BLaER1 (cell line): ENCODE measurements around the gene INHA.

ENCODE experiments used
- H3K27ac ChIP-seq: shearing (Covaris generic); formaldehyde crosslinking; 2 replicates; pipeline ENCODE4 v1.8.1; 2022
- H3K27me3 ChIP-seq: shearing (Covaris generic); formaldehyde crosslinking; 2 replicates; pipeline ENCODE4 v1.8.1; 2022
- H3K36me3 ChIP-seq: shearing (Covaris generic); formaldehyde crosslinking; 2 replicates; pipeline ENCODE4 v1.8.1; 2022
- H3K4me1 ChIP-seq: shearing (Covaris generic); formaldehyde crosslinking; 2 replicates; pipeline ENCODE4 v1.8.1; 2022
- H3K4me2 ChIP-seq: shearing (Covaris generic); formaldehyde crosslinking; 2 replicates; pipeline ENCODE4 v1.8.1; 2022
- H3K4me3 ChIP-seq: shearing (Covaris generic); formaldehyde crosslinking; 2 replicates; pipeline ENCODE4 v1.8.1; 2022
- H3K9ac ChIP-seq: shearing (Covaris generic); formaldehyde crosslinking; 2 replicates; pipeline ENCODE4 v1.8.1; 2022
- H3K9me3 ChIP-seq: shearing (Covaris generic); formaldehyde crosslinking; 2 replicates; pipeline ENCODE4 v1.8.1; 2022
- H4K20me1 ChIP-seq: shearing (Covaris generic); formaldehyde crosslinking; 2 replicates; pipeline ENCODE4 v1.8.1; 2022
- Cebpa-rat ChIP-seq: shearing (Covaris generic); IDR thresholded peaks from 2 replicates; pipeline ENCODE4 v1.8.1; 2022

Gene INHA

DNA sequence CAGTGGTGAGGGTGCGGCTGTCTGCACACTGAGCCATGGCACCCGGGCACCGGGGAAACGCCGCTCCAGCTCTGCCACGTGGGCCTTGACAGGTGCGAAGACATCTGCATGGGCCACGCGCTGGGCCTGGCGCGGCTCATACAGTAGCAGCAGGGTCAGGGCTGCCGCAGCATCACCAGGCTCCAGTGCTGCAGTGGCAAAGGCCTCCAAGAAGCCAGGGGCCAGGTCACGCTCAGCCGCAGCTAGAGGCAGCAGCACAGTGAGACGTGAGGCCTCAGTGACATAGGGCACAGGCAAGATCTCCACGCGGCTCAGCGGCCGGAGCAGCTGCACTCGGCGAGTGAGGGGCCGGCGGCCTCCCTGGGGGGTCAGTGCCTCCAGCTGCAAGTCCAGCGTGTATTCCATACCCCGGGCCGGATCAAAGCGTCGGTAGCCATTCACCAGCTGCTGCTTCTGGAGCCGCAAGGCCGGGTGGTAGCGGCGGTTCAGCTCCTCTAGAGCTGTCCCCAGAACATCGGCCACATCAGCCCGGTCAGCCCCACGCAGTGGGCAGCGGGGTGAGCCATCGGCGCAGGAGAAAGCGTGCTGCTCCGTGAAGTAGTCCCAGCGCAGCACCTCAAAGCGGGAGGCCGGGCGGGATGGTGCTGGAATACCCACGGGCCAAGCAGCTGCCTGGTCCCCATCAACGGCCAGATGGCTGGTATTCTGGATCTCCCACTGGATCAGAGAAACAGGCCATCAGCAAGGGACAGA, 32.0 kb upstream of the INHA start:
- peaks cover 20% of the 10 kb centered on the region; the same call in 1 of the 2 replicates for H3K27me3 ChIP-seq
- H3K4me2 ChIP-seq: no peak overlapping the region
- no peak overlapping the region for H3K4me3 ChIP-seq
- no peak for TF ChIP-seq Cebpa-rat
- H4K20me1 ChIP-seq: peaks cover 43% of the 10 kb centered on the region
- no peak overlapping the region for H3K27ac ChIP-seq
- no peaks in the 10 kb centered on the region for H3K9me3 ChIP-seq
- H3K4me1 ChIP-seq: peaks cover 51% of the 10 kb centered on the region
- peaks cover 23% of the 10 kb centered on the region for H3K36me3 ChIP-seq
- H3K9ac ChIP-seq: 0 out of 2 replicates have a peak overlapping the region, but pooled peaks have one; percentile 24

DNA sequence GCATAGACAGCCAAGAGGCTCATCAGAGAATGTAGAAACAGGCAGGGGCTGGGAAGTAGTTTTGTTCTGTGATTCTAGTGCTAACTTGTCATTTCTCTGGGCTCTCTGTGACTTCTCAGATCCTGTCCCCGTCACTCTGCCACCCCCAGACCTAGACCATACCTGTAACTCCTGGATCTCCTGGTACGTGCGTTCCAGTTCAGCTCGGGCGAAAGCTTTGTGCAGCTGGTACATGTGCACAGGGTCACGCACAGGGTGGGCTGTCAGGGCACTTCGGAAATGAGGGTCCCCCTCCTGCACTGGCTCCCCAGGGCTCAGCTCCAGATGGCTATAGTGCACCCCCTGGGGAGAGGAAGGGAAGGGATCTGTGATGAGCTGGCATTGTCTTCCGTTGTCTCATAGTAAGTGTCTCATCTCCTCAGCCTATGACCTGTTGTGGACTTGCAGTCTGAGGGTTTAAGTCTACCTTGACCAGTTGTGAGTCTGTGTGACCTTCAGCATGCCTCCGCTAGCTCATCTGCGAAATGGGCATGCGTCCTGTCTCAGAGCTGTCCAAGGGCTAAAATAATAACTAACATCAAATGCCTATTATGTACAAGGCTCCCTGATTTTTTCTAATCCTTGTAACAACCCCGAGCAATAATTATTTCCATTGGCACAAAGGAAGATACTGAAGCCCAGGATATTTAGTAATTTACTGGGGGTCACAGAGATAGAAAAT, 31.2 kb upstream of the INHA start:
- no peak overlapping the region for H3K4me3 ChIP-seq
- peaks cover 43% of the 10 kb centered on the region for H4K20me1 ChIP-seq
- no peak overlapping the region for H3K27ac ChIP-seq
- H3K9me3 ChIP-seq: no peaks in the 10 kb centered on the region
- peaks cover 28% of the 10 kb centered on the region; the same call in 1 of the 2 replicates for H3K27me3 ChIP-seq
- no peak for TF ChIP-seq Cebpa-rat
- no peak overlapping the region for H3K9ac ChIP-seq
- peaks cover 51% of the 10 kb centered on the region for H3K4me1 ChIP-seq
- peak overlapping the region; percentile 99; the same call in 1 of the 2 replicates for H3K4me2 ChIP-seq
- peaks cover 23% of the 10 kb centered on the region for H3K36me3 ChIP-seq

DNA sequence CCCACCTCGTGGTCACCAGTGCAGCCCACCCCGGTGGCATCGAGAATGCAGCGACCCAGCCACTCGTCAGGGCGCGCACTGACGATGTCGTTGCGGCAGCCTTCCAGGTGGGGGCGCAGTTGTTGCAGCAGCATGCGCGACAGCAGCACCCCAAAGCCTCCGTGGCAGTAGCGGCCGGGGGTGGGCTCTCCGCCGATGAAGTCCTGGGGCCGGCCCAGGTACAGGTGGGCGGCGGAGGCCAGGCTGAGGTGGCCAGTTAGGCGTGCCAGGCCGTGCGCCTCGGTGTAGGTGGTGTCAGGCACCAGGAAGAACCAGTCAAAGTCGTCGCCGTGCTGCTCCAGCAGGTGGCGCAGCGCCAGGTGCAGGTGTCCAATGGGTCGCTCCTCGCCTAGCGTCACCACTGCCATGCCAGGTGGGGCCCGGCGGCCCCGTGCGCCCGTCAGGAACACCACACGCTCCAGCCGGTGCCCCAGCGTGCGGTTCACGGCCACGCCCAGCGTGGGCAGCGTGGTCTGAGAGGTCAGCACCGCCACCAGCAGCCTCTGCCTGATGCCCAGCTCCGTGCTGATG, 30.4 kb upstream of the INHA start:
- H3K9ac ChIP-seq: no peak overlapping the region; the same call in 1 of the 2 replicates
- H3K4me1 ChIP-seq: peaks cover 51% of the 10 kb centered on the region
- H3K4me2 ChIP-seq: peak overlapping the region; percentile 99
- H3K27ac ChIP-seq: no peak overlapping the region
- TF ChIP-seq Cebpa-rat: no peak
- H3K36me3 ChIP-seq: peaks cover 23% of the 10 kb centered on the region
- H3K9me3 ChIP-seq: no peaks in the 10 kb centered on the region
- H4K20me1 ChIP-seq: peaks cover 43% of the 10 kb centered on the region
- H3K27me3 ChIP-seq: peaks cover 30% of the 10 kb centered on the region; the same call in 1 of the 2 replicates
- peak overlapping the region; percentile 87 for H3K4me3 ChIP-seq

DNA sequence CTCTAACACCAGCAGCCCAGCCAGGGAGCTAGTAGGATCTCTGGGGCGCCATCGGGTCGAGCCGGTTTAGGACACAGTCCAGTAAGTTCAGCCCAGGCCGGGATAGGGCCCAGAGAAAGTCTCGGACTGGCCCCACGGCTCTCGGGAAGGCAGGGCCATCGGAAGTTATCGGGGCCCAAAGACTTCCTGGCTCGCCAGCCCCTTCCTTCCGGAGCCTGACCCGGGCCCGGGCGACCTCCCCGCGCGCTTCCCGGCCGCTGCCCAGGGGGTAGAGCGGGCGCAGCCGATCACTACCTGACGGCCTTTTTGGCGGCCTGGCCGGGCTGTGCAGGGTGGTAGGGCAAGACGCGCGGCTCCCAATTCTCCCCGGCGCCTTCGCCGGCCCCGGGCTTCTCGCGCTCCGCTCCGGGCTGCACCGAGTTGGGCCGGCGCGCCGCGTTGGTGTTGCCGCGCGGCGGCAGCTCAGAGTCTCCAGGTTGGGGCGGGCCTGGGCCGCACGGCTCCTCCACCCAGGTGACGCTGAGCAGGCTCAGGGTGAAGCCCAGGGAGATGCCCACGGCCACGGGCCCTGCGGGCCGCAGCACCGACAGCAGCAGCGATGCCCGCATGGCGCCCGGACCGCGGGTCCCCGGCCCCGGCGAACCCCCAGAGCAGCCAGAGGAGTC, 29.0 kb upstream of the INHA start:
- Histone ChIP-seq H3K27ac (peak overlapping the region; percentile 71), H3K4me3 (peak overlapping the region; percentile 87), H3K4me1 (peaks cover 39% of the 10 kb centered on the region), H3K9ac (peak overlapping the region; percentile 80), H4K20me1 (peaks cover 43% of the 10 kb centered on the region), H3K4me2 (peak overlapping the region; percentile 99), H3K27me3 (peaks cover 30% of the 10 kb centered on the region; the same call in 1 of the 2 replicates), H3K9me3 (no peaks in the 10 kb centered on the region), H3K36me3 (peaks cover 23% of the 10 kb centered on the region)
- no peak for TF ChIP-seq Cebpa-rat

DNA sequence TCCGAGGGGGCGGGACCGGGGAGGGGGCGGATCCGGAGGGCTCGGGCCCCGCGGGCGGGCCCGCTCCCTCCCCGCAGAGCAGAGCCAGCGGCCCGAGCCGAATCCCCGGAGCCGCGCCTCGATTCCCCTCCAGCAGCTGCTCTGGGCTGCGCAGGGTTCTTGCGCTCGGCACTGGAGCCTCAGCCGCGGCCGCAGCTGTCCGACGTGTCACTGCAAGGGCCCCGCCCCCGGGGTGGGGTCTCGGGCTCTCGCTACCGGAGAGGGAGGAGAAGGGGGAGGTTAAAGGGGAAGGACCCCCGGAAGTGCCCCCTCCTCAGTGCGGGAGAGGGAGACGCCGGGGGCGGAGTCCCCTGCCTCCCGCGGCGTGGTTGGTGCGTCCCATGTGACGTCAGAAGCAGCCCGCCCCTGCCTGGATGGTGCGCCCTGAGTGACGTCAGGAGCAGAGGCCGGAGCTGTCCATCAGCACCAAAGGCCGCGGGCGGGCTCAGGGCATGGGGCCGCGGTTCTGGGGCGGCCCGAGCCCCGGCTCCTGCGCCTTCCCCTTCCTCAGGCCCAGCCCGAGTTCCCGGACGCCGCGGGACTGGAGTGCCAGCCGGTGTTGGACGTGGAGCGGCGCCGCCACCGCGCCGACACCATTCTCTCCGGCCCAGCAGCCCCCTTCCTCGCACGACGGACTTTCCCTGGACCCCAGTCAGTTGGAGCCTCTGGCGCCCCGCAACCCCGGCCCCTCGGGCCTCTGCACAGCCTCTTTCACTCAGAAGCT, 28.3 kb upstream of the INHA start, which contains the start of the genes CHPF and TMEM198:
CHPF (minus strand) TSS at position 214 of the 763 bp plus-strand sequence. CDS start 271 bp downstream, outside the sequence.
TMEM198 (plus strand) TSS at position 433 of the 763 bp plus-strand sequence. CDS start 700 bp downstream, outside the sequence.
- H3K4me1 ChIP-seq: peaks cover 32% of the 10 kb centered on the region
- H3K9ac ChIP-seq: peak within 1 kb of the TSS; percentile 80

DNA sequence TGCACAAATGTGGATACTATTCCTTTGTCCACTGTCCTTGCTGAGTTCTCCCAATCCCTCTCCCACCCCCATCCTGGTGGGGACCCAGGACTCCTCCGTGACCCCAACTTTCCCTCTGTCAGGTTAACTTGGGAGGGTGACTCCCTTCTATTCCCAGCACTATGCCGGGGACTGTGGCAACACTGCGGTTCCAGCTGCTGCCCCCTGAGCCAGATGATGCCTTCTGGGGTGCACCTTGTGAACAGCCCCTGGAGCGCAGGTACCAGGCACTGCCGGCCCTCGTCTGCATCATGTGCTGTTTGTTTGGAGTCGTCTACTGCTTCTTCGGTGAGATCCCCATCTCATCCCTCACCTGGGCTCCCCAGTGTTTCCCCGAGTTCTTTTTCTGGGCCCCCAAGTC, 27.5 kb upstream of the INHA start:
- Histone ChIP-seq H3K4me2 (peak overlapping the region; percentile 99), H3K9me3 (no peaks in the 10 kb centered on the region), H3K27me3 (peaks cover 30% of the 10 kb centered on the region; the same call in 1 of the 2 replicates), H3K4me3 (peak overlapping the region; percentile 87), H3K9ac (no peak overlapping the region), H4K20me1 (peaks cover 34% of the 10 kb centered on the region), H3K36me3 (peaks cover 14% of the 10 kb centered on the region), H3K4me1 (peaks cover 29% of the 10 kb centered on the region), H3K27ac (no peak overlapping the region)
- no peak for TF ChIP-seq Cebpa-rat

More for the DNA sequence above, 28.3 kb upstream of the INHA start, which contains the start of the genes CHPF and TMEM198:
- no peaks in the 10 kb centered on the region for H3K9me3 ChIP-seq
- peaks cover 30% of the 10 kb centered on the region; the same call in 1 of the 2 replicates for H3K27me3 ChIP-seq
- peaks cover 42% of the 10 kb centered on the region for H4K20me1 ChIP-seq
- peak within 1 kb of the TSS; percentile 71 for H3K27ac ChIP-seq
- peak within 1 kb of the TSS; percentile 99 for H3K4me2 ChIP-seq
- peaks cover 22% of the 10 kb centered on the region for H3K36me3 ChIP-seq
- peak within 1 kb of the TSS; percentile 87 for H3K4me3 ChIP-seq
- TF ChIP-seq Cebpa-rat: no peak

DNA sequence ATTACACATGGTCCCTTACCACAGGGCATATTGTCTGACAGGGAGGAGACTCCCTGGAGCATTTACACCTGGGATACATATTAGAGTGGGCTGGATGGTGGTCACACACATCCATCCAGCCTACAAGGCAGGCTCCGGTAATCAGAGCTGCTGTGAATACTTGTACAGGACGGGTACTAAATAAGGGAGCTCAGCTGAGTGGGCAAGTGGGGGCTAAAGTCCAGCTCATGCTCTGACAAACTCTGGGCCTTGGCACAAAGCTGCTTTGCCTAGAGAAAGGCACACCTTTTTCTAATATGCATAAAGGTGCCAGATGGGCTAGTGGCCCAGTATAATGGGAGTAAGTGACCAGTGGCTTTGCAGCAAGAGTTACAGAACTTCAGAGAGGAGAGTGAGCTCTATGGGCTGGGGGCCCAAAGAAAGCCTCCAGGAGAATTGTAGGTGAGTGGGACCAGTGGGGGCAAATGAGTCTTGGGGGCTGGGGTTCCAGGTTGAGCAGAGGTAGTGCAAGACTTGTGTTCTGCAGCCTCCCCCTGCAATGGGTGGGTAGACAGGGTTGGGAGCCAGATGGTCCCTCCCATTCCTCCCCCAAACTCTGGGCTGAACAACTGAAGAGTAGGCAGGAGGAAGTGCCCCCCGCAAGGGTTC, 26.7 kb upstream of the INHA start:
- peaks cover 30% of the 10 kb centered on the region; the same call in 1 of the 2 replicates for H3K27me3 ChIP-seq
- H3K9me3 ChIP-seq: no peaks in the 10 kb centered on the region
- H3K4me3 ChIP-seq: no peak overlapping the region
- peaks cover 29% of the 10 kb centered on the region for H3K4me1 ChIP-seq
- H3K27ac ChIP-seq: no peak overlapping the region
- H4K20me1 ChIP-seq: peaks cover 29% of the 10 kb centered on the region
- no peak overlapping the region for H3K9ac ChIP-seq
- H3K36me3 ChIP-seq: peaks cover 6% of the 10 kb centered on the region; the same call in 1 of the 2 replicates
- TF ChIP-seq Cebpa-rat: no peak
- H3K4me2 ChIP-seq: no peak overlapping the region

DNA sequence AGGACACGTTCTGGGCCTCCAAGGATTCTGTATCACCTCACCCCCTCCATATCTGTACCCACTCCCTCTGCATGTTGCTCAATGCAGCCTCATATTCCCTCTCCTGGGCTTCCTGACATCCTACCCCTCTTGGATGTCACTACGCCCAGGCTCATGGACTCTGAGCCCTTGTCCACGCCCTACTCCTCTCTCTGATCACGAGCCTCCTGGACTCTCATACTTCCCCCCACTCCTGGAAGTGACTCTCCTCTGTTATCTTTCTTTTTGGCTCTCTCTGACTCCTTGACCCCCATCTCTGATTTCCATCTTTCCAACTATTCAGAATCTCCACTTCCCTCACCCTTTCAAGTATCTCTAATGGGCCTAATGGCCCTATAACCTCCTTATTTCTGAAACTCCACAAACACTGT, 26.2 kb upstream of the INHA start:
- Histone ChIP-seq H3K27me3 (peaks cover 32% of the 10 kb centered on the region; the same call in 1 of the 2 replicates), H3K4me3 (no peak overlapping the region), H4K20me1 (peaks cover 32% of the 10 kb centered on the region), H3K27ac (no peak overlapping the region), H3K9ac (no peak overlapping the region), H3K36me3 (peaks cover under 1% of the 10 kb centered on the region; the same call in 1 of the 2 replicates), H3K4me1 (peaks cover 27% of the 10 kb centered on the region), H3K9me3 (no peaks in the 10 kb centered on the region), H3K4me2 (no peak overlapping the region)
- no peak for TF ChIP-seq Cebpa-rat
